HG02852 (cell line): Measurements from ENCODE around the gene SLC39A11.

Experiments used
- ATAC-seq: cut with Tn5 transposase; IDR thresholded peaks from one replicate; pipeline ENCODE4 v1.9.1; 2021; ENCODE audit warnings: mild to moderate bottlenecking, moderate library complexity; ENCODE audit not compliant: unreplicated experiment

SLC39A11 gene

DNA sequence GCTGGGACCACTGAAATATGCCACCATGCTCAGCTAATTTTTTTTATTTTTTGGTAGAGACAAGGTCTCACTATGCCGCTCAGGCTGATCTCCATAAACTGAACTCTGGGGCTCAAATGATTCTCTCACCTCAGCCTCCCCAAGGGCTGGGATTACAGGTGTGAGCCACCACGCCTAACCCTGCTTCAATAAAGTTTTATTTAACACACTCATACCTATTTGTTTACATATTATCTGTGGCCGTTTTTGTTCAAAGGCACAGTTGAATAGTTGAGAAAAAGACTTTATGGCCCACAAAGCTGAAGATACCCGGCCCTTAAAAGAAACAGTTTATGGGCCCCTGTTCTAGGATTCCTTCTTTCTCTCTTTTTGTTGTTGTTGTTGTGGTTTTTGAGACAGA, 419.8 kb downstream of the SLC39A11 start:
- no peak for ATAC-seq

DNA sequence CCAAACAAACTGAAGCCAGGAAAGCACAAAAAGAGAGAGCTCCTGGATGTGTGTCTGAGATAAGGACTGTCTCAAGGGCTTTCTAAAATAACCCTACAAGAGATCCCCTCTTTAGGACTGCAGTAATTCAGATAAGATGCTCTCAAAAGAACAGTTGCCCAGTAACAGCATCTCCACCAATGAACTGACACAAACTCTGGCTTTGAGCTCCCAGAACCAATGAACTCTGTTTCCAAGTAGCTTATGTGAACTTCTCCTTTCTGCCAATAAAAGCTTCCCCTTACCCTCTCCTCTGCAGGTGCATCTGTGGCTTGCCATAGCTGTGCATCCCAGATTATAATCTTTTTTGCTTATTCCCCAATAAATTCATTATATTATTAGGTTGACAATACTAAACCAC, 421.5 kb downstream of the SLC39A11 start:
- peak; percentile 51 for ATAC-seq

DNA sequence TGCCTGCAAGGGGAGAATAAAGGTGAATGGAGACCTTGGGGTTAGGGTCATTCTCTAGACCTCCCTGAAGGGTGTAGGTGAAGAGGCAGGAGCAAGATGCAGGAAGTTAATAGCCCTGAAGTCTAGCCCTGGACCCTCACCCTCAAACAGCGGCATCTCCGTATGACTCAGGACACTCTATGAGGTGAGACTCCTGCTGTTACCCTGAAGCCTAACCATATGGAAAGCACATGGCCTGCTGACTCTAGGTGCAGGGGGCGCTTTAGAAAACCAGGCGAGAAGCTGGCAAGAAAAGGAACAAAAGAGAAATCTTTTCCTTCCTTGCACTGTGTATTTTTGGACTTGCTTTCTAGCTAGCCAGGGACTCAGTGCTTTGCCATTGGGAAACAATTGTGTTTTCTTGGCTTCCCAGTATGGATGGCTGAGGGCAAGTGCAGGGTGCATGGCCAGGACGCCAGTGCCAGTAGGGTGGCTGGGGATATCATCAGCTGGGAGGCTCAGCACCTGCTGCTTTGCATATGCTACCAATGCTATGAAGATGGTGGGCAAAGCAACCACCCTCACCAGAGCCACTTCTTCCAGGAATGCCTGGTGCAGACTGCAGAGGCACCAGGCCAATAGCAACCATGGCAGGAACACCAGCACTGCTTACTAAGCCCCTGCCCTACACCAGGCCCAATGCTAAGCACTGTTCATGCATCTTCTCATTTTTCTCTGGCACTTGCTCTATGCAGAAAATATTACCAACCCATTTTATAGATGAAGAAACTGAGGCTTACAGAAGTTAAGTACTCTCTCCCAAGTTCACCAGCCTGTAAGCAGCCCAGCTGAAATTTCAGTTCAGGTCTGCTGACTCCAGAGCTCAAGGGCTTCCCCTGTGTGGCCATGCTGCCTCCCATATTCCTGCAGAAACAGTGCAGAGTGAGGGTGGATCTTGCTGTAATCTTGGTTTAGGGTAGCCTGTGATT, 425.1 kb downstream of the SLC39A11 start:
- no peak for ATAC-seq

DNA sequence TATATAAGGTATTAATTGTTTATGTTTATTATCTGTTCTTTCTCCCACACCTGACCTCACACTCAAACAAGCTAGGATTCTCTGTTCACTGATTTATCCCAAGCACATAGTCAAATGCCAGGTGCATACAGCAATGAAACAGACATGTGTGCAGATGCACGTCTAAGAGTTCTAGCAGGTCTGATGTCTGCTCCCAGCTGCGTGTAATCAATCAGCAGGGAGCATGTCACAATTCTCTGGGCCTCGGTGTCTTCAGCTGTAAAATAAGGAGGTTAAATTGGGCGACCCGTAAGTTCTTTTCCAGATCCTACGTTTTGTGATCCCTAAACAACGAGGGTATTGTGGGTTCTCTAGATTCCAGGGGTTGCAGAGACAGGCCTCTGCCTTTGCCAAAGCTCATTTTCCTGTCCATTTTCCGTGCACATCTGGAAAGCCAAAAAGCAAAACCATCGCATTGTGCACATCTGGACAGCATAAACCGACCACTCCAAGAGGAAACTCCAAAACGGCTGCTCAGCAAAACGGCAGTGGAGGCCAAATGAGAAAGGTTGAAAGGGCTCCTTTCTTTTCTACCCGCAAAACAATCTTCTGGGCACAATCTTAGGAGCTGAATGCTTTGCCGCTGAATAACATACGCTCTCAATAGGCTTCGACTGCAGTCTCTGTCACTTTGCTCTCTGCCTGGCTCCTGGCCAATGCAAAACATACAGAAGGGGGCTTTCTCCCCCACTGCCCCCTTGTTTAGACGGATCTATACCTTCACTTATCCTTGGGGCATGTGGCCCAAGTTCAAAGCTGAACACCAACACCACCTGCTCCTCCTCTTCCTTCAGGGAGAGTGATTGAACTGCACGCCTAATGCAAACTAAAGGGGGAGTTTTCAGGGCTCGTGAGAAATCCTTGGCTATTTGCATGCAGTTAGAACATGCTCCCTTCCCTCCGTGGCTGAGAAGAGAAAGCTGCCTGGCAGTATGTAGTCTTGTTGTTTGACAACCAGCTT, 426.3 kb downstream of the SLC39A11 start:
- ATAC-seq: no peak

DNA sequence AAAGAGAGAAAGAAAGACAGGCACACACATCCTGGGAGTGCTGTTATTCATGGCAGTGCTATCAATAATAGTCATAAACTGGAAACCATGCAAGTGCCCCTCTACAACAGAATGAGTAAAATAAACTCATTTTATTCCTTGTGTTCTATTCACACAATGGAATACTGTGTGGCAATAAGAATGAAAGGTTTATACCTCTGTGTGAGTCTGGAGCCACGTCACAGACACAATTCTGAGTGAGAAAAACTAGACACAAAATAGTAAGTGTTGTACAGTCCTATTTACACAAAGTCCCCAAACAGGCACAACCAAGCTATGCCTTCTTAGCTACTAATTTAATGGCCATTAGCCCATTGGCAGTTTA, 429.7 kb downstream of the SLC39A11 start:
- no peak for ATAC-seq

DNA sequence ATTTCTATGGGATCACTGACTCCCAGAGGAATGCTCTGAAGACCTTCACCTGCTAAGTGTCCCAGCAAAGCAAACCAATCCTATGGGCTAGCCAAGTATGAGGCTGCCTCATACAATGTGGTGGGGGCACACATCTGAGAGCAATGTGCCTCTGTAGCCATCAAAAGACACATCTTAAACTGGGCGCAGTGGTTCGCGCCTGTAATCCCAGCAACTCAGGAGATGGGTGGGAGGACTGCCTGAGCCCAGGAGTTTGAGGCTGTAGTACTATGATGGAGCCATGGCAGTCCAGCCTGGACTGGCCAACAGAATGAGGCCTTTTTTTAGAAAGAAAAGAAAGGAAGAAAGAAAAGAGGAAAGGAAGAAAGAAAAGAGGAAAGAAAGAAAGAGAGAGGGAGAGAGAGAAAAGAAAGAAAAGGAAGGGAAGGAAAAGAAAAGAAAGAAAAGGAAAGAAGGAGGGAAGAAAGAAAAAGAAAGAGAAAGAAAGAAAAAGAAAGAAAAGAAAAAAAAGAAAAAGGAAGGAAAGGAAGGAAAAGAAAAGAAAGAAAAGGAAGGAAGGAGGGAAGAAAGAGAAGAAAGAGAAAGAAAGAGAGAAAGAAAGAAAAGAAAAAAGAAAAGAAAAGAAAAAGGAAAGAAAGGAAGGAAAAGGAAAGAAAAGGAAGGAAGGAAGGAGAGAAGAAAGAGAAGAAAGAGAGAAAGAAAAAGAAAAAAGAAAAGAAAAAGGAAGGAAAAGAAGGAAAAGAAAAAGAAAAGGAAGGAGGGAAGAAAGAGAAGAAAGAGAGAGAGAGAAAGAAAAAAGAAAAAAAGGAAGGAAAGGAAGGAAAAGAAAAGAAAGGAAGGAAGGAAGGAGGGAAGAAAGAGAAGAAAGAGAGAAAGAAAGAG, 430.3 kb downstream of the SLC39A11 start:
- no peak for ATAC-seq

DNA sequence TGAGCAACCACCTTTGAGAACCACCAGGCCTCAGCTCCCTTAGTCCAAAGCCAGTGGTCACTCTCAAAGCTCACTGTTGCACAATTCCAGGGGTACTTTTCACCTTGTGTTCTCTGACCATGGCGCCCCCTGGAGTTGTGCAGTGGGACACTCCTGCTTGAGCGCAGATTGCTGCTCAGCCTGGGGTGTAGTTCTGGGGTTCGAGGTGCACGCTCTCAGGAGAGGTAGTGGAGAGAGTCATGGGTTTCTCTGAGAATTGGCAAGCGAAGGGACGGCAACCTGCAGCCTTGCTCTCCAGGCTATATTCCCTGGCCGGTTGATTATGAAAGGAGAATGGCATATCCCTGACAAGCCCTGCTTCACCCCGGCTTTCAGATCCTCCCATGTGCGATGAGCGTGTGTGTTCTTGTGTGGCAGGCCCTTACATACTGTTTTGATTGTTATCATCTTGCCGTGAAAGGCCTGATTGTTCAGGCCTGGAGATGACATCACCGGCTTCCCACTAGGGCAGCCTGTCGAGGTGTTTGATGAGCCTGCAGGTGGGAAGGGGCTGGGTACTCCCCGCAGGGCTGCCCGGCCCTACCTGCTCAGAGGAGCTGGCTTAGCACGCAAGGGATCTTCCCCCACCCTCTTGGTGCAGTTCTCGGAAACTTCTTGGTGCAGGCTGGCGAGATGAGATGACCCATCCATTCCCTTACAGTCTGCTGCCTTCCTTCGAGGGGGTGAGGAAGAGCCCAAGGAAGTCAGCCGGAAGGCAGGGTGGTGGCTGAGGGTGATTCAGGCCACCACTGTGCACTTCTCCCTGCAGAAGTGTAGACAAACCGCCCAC, 431.2 kb downstream of the SLC39A11 start:
- no peak for ATAC-seq

DNA sequence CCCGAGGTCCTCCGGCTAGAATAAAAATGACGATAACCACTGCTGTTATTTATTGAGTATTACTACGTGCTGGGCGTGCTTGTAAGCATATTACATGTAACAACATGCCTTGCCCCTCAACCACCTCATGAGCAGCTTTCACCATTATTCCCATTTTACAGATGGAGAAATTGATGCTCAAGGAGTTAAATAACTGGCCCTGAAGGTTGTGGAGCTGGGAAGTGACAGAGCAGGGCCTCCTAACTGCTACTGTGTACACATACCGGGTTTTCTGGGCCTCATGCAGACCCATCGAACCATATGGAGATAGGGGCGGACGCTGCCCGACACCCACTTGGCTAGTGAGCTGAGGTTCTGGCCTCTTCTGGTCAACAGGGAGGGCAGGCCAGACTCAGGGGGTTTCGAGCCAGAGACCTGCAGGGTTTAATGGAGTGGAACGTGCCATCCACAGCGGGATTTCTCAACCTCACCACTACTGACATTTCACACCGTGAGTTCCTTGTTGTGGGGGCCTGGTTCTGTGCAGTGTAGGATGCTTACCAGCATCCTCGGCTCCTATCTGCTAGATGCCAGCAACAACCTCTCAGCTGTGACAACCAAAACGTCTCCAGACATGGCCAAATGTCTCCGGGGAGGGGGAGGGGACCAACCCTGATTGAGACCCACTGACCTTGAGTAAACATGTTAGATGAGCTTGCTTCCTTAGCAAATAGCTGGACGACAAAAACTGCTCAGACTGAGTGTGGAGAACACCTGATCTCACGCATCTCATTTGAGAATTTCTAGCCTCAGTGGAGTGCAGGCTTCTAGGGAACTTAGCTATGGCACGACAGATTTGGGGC, 432.0 kb downstream of the SLC39A11 start:
- ATAC-seq: no peak

DNA sequence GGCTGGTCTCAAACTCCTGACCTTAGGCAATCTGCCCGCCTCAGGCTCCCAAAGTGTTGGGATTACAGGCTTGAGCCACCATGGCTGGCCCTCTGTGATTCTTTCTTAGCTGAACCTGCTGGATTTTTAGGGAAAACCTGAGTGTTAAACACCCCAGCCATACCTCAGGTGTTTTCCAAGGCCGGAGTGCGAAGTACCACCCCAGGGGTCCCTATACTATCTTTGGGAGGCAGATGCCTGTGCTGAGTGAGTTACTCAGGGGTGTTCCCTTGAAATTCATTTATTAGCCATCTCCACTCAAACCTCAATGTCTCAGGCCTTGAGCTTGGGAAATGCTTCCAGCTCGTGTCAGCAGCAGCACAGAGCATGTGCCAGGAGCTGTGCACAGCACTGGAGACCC, 432.7 kb downstream of the SLC39A11 start:
- no peak for ATAC-seq

DNA sequence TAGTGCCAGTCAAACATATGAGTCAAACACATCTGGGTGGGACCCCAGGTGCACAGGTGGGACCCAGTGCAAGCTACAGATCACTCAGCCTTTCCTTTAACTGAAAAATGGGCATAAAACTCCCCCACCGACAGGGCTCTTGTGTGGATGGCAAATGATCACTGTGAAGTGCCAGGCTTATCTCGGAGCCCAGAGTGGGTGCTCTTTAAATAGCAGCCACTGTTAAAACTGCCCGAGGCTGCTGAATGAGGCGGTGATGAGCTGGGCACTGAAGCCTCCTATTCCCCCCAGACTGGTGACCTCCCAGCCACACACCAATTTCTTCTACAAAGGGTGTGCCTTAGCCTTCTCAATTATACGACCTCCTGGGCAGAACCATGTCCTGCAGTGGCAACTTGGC, 433.8 kb downstream of the SLC39A11 start:
- no peak for ATAC-seq

DNA sequence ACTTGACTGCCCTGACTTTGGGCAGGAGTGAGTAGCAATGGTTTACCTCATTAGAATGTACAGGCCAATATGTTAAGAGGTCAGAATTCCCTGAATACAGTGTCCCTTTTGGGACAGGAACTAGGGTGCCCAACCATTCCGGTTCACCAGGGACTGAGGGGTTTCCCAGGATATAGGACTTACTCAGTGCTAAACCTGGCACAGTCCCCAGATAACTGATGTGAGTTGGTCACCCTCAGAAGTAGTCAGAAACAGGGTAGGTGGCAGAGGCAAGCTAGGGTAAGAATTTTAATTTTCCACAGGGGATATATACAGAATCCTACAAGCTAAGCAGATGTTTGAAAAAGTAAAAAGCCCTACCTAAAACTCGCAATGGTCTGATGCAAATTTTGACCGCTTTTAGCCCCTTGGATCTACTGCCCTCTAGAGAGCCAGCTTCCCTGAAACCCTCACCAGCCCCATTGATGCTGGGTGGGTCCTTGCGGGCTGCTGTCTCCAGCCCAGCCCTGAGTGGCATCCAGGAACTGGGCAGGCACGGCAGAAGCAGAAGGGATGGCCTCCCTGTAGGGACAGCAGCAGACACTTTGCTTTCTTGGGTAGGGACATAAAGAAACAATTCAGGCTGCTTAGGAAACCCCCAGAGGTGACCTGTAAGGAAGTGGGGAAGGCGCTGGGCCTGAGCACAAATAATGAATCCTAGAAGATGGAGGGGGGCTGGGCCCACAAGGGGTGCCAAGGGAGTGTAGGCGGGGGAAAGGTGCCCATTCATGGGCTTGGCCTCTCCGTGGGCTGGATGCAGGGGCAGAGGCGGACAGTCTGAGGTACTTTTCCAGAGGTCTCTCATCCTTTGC, 434.8 kb downstream of the SLC39A11 start:
- no peak for ATAC-seq

DNA sequence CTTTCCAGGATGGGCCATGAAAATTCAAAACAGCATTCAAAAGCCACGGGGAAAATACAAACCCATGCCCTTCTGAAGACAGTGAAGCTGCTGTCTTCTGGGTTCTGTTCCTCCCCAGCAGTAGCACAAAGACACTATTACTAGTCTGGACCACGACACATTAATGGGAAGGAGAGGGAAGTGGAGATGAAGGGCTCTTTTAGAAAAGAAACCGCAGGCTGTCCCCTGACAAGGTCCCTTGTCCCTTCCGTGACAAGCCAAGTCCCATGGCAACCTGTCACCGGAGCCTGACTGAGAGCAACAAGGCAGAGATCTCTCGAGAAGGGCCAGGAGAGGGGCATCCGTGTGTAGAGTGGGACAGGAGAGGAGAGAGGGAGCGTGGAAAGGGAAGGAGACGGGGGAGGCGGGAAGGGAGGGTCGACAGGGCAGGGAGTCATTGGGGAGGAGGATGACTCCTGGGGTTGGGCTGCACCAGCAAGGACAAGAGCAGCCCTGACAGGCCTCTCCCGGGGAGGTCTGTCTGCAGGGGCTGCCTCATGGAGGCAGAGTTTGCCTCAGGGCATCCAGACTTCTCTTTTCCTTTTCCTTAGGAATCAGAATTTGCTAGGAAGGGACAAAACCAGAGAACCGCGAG, 436.2 kb downstream of the SLC39A11 start:
- no peak for ATAC-seq

DNA sequence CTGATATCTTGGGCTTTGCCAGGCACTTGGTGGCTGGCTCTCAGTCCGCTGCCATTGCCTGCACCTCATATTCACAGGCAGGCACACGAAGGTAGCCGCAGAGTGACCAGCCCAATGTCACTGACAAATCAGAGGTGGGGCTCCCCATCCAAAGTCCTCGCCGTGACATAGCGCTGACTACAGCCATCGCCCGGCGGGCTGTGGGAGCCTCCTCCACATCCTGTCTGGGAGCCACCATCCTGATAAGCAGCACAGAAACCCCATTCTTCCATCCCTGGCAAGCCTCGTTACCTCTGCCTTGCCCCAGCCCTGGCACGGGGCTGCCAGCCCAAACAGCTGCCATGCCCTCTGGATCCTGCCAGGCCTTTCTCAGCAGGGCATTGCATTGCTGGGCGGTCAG, 437.8 kb downstream of the SLC39A11 start:
- ATAC-seq: no peak

DNA sequence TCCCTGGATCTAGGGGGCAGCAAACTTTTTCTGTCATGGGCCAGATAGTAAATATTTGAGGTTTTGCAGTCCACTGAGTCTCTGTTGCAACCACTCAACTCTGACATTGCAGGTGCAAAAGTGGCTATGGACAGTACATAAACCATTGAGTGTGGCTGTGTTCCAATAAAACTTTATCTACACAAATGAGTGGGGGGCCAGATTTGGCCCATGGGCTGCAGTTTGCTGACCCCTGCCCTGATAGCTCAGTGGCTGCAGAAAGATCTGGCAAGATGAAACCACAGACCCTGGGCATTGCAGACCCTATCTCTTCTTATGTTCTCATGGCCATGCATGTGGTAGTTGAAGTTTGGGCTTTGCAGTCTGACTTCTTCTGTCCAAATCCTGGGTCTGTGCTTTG, 440.5 kb downstream of the SLC39A11 start:
- ATAC-seq: no peak

DNA sequence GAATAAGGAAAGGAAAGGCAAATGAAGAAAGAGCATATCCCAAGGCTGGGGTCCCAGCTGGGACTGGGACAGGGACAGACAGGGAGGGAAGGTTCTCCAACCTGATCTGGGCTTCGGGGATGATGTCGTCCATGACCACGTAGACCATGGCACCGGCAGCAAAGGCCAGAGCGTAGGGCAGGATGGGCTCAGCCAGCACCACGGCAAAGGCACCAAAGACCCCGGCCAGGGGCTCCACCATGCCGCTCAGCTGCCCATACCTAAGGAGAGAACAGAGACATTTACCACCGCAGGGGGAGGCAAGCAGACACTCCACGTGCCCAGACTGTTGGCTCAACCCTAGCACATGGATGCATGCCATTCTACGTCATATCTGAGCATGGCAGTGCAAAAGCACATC, 443.8 kb downstream of the SLC39A11 start:
- no peak for ATAC-seq

DNA sequence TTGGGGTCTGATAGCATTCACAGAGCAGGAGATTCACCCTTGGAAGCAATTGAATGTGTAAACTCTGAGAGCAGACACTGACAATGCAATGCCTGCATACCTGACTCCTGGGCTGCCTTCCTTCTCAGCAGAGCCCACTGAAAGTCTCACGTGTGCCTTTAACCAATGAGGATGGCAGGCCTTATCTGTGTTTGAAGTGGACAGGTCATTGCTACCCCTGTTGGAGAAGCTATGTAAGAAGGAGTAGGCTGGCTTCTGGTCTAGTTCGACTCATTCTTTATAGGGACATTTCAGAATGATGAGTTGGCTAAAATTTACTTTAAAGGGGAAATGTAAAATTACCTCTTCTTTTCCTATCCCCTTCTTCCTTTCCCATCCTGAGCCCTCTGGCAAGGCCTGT, 446.3 kb downstream of the SLC39A11 start:
- no peak for ATAC-seq

DNA sequence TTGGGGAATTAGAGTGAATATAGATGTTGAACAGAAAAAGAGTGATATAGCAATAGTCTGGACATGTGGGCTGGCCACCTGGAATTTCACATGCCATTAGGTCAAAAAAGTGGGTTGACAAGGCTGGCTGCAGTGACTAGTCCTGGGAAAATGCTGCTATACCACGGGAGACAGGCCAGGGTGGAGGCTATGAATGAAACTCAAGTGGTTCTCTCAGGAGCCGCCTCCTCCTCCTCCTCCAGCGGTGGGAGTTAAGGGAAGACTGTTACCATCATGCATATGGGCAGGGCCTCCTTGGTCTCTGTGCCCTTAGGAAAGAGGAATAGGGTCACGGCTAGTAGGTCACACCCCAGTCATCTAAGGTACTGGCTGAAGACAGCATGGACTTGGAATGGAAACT, 448.0 kb downstream of the SLC39A11 start:
- ATAC-seq: no peak
